GM19468 (cell line): ENCODE data around the gene SSNA1.

Source experiments
- ATAC-seq: cut with Tn5 transposase; IDR thresholded peaks from one replicate; pipeline ENCODE4 v1.9.1; 2021; ENCODE audit warnings: mild to moderate bottlenecking, moderate library complexity, moderate number of reproducible peaks; ENCODE audit not compliant: unreplicated experiment; ENCODE audit errors: extremely low read depth

Gene SSNA1

DNA sequence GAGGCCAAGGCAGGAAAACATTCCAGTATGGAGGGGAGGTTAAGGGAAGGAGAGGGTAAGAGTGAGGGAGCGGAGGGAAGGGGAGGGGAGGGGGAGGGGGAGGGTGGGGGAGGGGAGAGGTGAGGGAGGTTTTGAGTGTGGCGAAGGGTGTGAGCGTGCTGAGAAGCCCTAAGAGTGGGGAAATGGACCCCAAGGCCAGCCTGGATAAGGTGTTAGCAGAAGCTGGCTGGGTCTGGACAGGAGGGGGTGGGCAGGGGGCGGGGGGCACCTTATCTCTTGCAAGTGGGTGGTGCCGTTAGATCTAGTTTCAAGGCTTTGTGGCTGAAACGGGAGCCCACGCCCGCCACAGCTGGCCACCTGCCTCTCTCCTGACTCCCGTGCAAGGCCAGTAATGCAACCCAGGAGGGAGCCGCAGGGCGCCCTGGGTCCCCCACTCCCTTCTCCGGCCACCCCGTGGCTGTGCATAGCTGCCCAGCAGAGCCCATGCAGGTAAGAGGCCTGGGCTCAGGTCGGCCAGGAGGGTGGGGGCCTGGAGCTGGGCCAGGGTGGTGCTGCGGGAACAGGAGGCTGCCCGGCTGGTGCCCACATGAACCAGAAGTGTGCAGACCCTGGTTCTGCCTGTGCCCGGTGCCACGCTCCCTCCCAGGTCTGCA is 39.5 kb downstream of the SSNA1 start:
- no peak for ATAC-seq

DNA sequence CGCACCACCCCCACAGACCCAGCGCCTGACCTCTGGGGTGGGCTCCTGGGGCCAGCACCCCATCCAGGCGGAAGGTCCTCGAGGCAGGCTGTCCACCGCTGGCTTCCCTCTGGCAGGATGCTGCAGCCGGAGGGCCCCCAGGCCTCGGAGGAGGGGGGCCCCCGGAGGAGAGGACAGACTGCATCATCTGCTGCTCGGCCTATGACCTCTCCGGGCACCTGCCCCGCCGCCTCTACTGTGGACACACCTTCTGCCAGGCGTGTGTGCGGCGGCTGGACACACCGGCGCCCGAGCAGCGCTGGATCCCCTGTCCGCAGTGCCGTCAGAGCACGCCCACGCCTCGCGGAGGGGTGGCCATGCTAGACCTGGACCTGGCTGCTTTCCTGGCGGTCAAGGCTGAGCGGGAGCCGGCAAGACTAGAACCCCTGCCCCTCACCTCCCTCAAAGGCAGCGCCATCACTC is 40.1 kb downstream of the SSNA1 start:
- ATAC-seq = no peak

DNA sequence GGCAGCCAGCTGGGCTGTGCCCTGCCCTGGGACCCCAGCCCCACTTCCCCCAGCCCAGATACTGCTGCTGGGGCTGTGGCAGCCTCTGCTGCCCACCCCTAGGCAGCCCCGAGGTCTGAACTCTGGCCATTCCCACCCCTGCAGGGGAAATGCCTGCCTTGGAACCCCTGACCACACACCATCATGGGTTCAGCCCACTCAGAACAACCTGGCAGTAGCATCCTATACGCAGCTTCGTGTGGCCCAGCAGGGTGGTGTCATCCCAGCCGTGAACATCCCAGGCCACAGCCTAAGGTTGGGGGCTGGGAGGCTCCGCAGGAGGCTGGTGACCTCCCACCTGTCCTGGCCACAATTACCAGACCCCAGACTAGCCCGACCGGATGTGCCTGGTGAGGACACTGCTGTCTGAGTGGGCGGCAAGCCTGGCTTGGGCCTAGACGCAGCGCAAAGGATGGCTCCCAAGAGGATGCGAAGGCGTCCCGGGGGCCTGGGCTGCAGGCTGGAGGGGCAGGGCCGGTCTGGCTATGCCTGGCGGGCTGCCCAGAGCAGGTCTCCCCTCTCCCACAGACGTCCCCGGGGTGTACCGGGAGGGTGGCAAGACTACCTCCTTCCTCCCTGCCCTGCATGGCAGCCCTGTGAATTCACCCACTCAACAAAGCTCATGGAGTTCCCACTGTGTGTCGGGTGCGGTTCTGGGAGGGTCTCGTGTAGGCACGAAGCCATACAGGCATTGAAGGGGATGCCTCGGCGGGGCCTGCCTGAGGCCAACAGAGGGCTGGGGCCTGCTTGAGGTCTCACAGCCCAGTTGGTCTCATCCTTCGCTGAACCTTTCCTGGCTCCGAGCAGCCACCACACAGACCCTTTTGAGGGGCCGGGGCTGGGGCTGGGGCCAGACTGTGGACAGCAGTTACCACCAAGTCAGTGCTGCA is 40.8 kb downstream of the SSNA1 start:
- no peak for ATAC-seq

DNA sequence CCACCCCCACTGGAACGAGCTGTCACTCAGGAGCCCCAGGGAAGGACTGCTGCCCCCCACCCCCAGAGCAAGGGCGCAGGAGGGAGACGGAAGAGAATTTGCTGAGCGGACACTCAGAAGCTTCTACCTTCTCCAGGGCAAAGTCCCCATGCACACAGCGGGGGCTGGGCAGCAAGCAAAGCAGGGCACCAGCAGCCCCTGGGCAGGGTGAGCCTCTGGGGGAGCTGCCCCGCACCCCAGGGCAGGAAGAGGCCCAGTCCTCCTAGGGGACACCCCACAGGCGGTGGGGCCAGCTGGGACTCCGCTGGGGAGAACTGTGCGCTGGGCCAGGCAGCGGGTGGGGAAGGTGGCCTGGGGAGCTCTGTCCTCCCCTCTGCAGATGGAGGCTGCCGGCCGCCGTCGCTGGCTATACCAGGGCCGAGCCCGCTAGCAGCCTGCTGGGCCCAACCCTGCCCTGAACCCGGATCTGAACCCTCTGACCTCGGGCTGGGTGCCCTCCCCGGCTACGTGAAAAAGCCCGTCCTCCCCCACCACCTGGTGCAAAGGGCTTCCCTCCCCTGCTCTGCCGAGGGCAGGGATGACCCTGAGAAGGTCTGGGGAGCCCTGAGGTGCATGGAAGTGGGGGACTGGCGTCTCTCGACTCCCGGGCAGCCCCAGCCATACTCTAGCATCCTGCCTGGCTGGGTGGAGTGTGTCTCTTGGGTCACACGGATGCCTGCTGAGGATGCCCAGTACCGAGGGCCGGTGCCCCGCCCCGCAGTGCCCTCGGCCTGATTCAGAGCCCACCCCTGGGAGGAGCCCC is 41.6 kb downstream of the SSNA1 start:
- no peak for ATAC-seq

DNA sequence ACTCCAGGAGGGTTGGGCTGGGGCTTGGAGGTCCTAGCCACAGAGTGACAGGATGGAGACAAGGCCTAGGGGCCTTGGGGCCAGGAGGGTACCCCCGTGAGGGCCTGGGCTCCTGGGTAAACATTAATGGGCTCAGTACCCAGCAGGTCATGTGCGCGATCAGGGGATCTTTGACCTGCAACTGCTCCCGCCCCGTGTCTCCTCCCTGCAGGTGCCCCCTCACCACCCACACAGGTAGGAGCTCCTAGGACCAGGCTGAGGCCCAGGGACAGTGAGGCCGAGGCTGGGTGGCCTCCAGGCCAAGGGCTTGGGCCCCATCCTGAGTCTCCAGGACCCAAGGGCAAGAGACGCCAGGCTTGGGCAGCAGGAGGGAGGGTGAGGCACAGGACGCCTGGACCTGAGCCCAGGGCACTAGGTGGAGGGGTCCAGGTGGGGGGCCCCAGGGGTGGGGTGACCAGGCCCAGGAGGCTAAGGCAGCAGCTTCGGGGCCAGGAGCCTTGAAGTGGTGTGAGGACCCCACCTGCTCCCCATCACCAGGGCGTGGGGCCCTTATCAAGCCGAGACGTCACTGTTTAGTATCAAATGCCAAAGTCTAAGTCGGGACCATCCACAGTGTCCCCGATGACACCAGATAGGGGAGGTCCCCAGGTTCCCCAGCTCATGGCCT is 42.4 kb downstream of the SSNA1 start, which contains the start of gene SLC34A3:
Gene SLC34A3, plus strand, starts transcription at position 197 of the 667 bp plus-strand sequence. CDS start 802 bp downstream, outside the sequence.
- ATAC-seq = no peak

DNA sequence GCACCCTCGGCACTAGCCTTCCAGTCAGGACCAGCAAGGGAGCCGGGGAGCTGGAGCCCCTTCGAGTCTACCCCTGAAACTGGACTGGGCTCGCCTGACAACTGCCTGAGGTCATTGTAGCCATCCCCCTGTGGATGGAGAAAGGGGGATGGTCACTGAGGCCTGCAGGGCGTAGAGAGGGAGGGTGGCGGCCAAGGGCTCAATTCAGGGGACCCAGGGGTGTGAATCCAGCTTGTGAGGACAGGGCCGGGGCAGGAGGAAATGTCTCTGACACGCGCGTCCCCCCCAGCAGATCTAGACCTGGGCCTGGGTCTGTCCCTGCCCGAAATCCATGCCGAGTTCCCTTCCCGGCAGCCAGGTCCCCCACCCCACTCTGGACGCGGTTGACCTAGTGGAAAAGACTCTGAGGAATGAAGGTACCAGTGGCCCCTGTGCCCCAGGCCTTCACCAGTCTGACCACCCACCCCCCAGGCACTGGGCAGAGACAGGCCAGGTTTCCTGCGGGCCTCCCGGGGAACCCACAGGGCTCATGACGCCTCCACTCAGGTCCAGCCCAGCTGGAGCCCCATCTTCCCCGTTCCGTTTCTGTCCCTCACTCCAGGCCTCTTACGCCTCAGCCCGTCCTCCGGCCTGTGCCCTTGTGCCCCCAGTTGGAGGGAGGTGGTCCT is 43.0 kb downstream of the SSNA1 start:
- ATAC-seq = no peak

DNA sequence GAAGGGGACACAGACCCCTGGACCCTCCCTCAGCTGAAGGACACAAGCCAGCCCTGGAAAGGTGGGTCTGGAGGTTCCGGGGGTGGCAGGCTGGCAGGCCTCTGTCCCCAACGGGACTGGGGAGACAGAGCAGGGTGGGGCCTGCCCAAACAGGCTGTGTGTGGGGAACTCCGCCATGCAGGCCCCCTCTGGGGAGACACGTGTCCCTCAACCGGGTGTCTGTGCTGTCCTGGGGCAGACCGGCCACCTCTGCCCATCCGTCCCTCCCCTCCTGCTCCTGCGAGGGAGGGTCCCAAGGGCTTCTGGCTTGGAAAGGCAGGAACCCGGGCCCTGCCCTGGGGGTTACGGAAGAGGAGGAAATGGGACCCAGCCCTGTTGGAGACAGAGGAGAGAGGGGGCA is 43.6 kb downstream of the SSNA1 start:
- no peak for ATAC-seq

DNA sequence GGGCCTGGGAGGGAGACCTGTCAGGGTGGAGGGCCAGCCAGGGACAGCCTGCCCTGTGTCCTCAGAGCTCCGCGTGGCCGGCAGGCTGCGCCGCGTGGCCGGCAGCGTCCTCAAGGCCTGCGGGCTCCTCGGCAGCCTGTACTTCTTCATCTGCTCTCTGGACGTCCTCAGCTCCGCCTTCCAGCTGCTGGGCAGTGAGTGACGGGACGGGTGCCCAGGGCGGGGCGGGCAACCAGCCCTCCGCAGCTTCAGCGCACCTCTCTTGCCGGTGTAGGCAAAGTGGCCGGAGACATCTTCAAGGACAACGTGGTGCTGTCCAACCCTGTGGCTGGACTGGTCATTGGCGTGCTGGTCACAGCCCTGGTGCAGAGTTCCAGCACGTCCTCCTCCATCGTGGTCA is 44.0 kb downstream of the SSNA1 start:
- no peak for ATAC-seq

DNA sequence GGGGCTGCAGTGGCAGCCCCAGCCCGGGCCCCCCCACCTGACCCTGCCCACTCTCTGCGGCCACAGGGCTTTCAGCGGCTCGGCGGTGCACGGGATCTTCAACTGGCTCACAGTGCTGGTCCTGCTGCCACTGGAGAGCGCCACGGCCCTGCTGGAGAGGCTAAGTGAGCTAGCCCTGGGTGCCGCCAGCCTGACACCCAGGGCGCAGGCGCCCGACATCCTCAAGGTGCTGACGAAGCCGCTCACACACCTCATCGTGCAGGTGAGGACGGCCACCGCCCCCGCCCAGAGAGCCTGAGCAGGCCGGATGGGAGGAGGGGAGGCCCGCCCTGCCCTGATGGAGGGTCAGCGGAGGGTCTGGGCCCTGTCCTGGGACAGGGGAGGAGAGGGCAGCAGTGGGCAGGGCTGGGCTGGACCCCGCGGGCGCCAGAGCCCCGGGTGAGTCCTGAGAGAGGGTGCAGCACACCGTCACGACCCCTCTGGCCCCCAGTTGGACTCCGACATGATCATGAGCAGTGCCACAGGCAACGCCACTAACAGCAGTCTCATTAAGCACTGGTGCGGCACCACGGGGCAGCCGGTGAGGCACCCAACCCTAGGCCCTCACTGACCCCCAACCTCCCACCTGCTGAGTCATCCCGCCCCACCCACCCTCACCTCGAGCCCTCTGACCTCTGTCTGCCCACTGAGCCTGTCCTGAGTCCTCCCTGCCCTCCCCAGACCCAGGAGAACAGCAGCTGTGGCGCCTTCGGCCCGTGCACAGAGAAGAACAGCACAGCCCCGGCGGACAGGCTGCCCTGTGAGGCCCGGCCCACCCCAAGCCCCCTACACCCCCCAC is 44.9 kb downstream of the SSNA1 start:
- ATAC-seq = no peak

DNA sequence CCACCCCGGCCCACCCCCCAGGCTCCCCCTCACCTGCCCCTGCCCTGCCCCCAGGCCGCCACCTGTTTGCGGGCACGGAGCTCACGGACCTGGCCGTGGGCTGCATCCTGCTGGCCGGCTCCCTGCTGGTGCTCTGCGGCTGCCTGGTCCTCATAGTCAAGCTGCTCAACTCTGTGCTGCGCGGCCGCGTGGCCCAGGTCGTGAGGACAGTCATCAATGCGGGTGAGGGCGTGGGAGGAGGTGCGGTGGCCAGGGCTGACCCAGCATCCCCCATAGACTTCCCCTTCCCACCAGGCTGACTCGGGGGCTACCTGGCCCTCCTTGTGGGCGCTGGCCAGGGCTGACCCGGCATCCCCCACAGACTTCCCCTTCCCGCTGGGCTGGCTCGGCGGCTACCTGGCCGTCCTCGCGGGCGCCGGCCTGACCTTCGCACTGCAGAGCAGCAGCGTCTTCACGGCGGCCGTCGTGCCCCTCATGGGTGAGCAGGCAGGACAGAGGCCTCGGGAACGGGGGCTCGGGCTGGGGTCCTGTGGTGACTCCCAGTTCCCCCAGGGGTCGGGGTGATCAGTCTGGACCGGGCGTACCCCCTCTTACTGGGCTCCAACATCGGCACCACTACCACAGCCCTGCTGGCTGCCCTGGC is 45.7 kb downstream of the SSNA1 start:
- no peak for ATAC-seq

DNA sequence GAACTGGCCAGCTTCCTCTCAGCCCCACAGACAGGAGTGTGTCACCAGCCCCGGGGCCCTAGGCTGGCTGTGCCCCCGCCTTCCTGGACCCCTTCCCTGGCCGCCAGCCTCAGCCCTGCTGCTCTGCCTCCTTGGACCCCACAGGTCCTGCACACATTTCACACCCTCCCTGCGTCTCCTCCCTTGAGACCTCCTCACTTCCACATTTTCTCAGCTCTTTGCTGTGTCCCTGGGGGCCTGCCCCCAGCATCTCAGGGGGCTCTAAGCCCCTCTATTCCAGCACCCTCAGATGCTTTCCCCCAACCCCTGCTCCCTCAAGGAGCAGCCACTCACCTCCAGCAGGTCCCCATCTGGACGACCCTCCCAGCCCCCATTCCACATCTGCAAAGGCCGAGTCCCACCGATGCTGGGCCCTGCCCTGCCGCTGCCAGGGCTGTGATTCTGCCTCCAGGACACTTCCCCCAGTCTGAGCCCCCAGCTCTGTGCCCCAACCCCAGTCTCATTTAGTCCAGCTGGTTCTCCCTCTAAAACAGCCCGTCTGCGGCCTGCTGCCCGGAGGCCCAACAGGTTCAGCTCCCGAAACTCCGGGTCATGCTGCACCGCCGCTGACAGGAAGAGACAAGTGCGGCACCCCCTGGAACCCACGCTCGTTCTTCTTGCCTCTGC is 46.4 kb downstream of the SSNA1 start:
- ATAC-seq = no peak

DNA sequence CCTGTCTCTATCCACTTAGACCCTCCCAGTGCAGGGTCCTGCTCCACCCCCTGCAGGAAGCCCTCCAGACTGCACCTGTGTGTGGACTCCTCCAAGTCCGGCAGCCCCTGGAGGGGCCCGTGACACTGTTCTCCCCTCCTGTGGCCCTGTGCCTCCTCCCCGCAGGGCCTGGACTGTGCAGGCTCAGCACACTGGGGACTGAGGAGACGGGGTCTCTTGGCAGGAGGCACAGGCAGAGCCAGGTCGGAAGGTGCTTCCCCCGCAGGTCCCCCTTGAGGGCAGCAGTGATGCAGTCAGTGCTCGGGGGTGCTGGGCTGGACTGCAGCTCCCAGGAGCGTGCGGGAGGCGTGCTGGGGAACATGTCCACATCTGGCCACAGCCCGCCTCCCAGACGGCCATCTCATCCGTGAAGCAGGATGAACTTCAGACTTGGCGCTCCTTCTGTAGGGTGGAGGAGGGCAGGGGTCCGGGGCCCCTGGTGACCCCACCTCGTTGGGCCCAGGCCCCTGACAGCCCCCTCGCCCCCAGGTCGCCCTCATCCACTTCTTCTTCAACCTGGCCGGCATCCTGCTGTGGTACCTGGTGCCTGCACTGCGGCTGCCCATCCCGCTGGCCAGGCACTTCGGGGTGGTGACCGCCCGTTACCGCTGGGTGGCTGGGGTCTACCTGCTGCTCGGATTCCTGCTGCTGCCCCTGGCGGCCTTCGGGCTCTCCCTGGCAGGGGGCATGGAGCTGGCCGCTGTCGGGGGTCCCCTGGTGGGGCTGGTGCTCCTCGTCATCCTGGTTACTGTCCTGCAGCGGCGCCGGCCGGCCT is 47.2 kb downstream of the SSNA1 start:
- ATAC-seq = no peak

DNA sequence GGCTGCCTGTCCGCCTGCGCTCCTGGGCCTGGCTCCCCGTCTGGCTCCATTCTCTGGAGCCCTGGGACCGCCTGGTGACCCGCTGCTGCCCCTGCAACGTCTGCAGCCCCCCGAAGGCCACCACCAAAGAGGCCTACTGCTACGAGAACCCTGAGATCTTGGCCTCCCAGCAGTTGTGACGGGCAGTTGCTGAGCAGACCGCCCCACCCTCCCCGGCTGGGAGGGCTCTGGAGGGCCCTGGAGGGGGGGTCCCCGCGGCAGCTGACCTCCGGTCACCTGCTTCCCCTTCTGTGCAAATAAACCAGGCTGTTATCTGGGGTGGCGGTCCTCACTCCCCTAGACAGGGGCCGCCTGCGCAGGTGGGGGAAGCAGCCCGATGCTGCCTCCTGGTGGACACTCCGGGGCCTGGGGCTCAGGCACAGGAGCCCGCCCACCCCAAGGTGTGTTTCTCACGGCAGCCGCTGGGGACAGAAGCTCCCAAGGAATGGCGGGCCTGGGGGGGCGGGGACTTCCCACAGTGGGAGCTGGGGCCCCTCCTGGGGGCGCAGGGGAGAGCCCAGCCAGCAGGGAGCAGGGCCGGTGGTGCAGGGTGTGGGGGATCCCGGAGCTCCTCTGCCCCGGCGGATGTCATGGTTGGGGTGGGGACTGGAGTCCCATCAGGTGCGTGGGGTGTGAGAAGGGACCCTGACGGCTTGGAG is 47.9 kb downstream of the SSNA1 start:
- ATAC-seq = no peak

DNA sequence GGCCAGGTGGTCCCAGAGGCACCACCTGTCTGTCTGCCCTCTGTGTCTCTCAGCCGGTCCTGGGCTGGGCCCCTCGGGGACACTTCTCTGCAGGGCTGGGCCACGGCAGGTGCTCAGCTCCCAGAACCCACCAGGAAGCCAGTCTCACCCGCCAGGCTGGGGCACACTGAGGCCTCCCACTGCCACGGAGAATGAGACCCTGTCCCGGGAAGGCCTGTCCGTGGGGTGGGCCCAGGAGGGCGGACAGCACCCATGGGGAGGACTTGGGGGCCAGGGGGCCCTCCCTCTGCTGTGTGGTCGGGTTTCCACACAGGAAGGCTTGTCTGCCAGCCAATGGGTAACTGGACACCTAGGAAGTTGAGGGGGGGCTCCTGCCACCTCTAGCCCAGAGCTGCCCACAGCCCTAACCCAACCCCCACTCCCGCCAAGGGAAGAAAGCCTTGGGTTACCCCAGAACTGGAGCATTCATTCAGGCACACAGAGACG is 48.5 kb downstream of the SSNA1 start:
- ATAC-seq = no peak

DNA sequence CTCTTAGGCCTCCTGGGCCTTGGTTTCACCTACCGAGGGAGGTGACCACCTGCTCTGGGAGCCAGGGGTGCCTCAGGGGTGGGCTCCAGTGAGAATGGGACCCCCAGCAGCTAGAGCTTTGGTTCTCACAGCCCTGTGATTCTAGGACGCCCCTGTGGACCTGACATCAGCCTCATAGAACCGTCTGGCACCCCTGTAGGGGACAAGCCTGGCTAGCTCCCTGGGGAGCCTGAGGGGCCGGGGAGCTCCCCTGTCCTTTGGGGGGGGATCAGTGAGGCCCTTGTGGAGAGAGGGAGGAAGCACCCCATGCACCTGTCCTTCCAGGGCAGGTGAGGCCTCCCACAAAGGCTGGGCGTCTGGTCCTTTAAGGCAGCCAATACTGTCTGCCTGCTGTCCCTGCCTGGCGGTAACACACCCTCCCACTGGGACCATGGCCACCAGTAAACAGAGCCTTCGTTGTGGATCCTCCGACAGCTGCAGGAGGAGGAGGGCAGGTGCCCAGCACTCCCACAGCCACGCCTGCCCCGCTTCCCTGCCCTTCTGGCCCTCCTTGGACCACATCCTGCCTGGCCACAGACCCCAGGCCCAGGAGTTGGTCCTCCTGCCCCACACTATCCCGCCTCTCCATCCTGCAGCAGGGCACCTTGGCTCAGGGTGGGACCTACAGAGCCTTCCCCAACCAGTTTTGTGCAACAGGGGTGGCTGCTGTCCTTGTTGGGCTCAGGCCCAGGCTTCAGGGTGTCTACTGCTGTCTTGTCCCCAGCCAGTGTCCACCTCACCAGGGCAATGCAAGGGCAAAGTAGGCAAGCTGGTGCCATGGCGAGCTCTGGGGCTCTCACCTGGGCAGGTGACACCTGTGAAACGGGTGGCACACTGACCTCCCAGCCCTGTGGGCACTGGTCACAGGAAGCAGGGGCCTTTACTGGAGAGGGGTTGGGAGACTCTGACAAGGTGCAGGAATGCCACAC is 49.6 kb downstream of the SSNA1 start:
- no peak for ATAC-seq
